Ovary (tissue), 9 donors: Measurements from ENCODE around the gene PACC1. TPM values are rescaled to one million over a fixed set of nuclear protein-coding genes. Genes with fewer than 3 reads are reported as not detected.
"Not testable (repeated sequence)": the region's sequence is repeated elsewhere in the genome, so short reads cannot be mapped to it uniquely, and the experiment has no call there.

ENCODE experiments used
- DNase-seq, 5 donors: peaks; one replicate each; pipeline ENCODE4 v3.0.0-alpha.2; 2019 to 2020
- H3K27ac ChIP-seq, 2 donors: fragments of 200-600 bp; one replicate each; pipeline versions ENCODE4 v1.5.1 to v1.8.0; 2019 to 2022
- H3K27me3 ChIP-seq: fragments of 200-600 bp; one replicate; pipeline ENCODE4 v1.8.0; 2022
- H3K36me3 ChIP-seq: fragments of 200-600 bp; sonication (generic); one replicate; pipeline ENCODE4 v1.5.1; 2019
- H3K4me1 ChIP-seq: one replicate; pipeline ENCODE4 v1.8.1; 2013; ENCODE audit warnings: mild to moderate bottlenecking, moderate library complexity; ENCODE audit not compliant: insufficient read depth
- H3K4me3 ChIP-seq: fragments of 200-600 bp; sonication (generic); one replicate; pipeline ENCODE4 v1.5.1; 2017
- H3K9me3 ChIP-seq, 2 donors: fragments of 200-600 bp in 1 of 2; sonication (generic) in 1 of 2; one replicate each; pipeline versions ENCODE4 v1.5.1 to v1.8.1; 2013 to 2019; ENCODE audit warnings: mild to moderate bottlenecking in 1 of 2, moderate library complexity in 1 of 2
- EP300 ChIP-seq: sonication (generic); formaldehyde crosslinking; IDR thresholded peaks from one replicate; pipeline ENCODE4 v1.6.1; 2017; ENCODE audit warnings: antibody characterized with exemption
- POLR2A ChIP-seq: fragments of 450-650 bp; IDR thresholded peaks from one replicate; pipeline ENCODE4 v1.6.1; 2017; ENCODE audit warnings: antibody characterized with exemption, mild to moderate bottlenecking, moderate library complexity
- WGBS, 3 donors: extraction: QIAGEN DNeasy Blood & Tissue Kit in 1 of 3; methylation state at CpG; one replicate each; pipeline versions ENCODE4 v1.1.5 to v1.1.7; 2013 to 2017; 5-methylcytosine and 5-hydroxymethylcytosine counted together
- intact Hi-C, 4 donors: fragments of 100-400 bp; cut with DNase I; formaldehyde crosslinking; loops; one replicate each; pipeline versions ENCODE4 v1.11.0 to v1.15.1; 2022 to 2023
- polyA plus RNA-seq, 2 donors: library from polyadenylated mRNA; stranded (reverse); fragments of 200-250 nt in 1 of 2; fragments of 350-450 nt in 1 of 2; fragmentation: Illumina TruSeq in 1 of 2; extraction: RNeasy Lipid Tissue Mini Kit (QIAGEN cat#74804) in 1 of 2; gene quantifications; one replicate each; pipeline ENCODE4 v1.2.3, GENCODE V29; 2013 to 2014
- total RNA-seq, 7 donors: library from RNA; depleted of rRNA in 2 of 7; stranded (reverse); fragments of >200 nt in 2 of 7; fragmentation: NEBNext Ultra II Directional in 3 of 7; extraction: Animal tissue kit (Norgen Biotek cat#: 25700) in 3 of 7; gene quantifications; one replicate each; pipeline versions ENCODE4 v1.1.0 to v1.2.4, GENCODE V29; 2016 to 2023
- TF ChIP-seq, protein P1 (sequence below), 3 donors: fragments of 450-650 bp in 2 of 3; fragments of 200-600 bp in 1 of 3; IDR thresholded peaks; one replicate each; pipeline versions ENCODE4 v1.5.1 to v1.8.0; 2016 to 2022; ENCODE audit warnings: antibody characterized with exemption in 3 of 3, mild to moderate bottlenecking in 1 of 3
- donor health status: DM: no; HTN: no; CAD: no; lungs with moderate emphysema.
- donor health status: DM: no; HTN: no; CAD: no.
- donor health status: Bipolar disorder and iron deficiency.
- donor health status: DM: yes; HTN: yes; CAD: no.
- donor health status: DM: no; HTN: no; CAD: no.
- donor health status: DM: yes; HTN: yes; CAD: no.

PACC1 gene
- total and polyA plus RNA-seq, 9 donors = 1.9 to 9.5 (median 2.9) TPM

DNA sequence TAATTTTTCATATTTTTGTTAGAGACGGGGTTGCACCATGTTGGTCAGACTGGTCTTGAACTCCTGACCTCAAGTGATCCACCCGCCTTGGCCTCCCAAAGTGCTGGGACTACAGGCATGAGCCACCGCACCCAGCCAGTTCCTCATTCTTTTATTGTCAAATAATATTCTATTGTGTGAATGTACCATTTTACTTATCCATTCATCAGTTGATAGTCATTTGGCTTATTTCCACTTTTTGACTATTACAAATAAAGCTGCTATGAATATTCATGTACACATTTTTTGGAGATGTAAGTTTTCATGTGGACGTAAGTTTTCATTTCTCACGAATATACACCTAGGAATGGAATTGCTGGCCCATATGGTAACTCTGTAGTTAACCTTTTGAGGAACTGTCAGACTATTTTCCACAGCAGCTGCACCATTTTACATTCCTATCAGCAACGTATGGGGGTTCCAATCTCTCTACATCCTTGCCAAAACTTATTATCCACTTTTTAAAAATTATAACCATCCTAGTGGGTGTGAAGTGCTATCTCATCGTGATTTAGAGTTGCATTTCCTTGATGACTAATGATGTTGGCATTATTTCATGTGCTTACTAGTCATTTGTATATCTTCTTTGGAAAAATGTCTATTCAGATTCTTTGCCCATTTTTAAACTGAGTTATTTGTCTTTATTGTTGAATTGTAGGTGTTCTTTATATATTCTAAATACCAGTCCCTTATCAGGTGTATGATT, 12.7 kb downstream of the PACC1 start:
- H3K27ac ChIP-seq = no peak overlapping the region
- no peaks in the 10 kb centered on the region for H3K27me3 ChIP-seq
- no peaks in the 10 kb centered on the region for H3K9me3 ChIP-seq
- 72 to 76% (median 74%) methylated on average over 7 of the region's 7 CpGs for WGBS, 3 donors
- TF ChIP-seq POLR2A = no peak
- TF ChIP-seq EP300 = no peak
- TF ChIP-seq, protein P1, sequence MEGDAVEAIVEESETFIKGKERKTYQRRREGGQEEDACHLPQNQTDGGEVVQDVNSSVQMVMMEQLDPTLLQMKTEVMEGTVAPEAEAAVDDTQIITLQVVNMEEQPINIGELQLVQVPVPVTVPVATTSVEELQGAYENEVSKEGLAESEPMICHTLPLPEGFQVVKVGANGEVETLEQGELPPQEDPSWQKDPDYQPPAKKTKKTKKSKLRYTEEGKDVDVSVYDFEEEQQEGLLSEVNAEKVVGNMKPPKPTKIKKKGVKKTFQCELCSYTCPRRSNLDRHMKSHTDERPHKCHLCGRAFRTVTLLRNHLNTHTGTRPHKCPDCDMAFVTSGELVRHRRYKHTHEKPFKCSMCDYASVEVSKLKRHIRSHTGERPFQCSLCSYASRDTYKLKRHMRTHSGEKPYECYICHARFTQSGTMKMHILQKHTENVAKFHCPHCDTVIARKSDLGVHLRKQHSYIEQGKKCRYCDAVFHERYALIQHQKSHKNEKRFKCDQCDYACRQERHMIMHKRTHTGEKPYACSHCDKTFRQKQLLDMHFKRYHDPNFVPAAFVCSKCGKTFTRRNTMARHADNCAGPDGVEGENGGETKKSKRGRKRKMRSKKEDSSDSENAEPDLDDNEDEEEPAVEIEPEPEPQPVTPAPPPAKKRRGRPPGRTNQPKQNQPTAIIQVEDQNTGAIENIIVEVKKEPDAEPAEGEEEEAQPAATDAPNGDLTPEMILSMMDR (IDR thresholded peaks at IDR 0.05) = no peak
- H3K36me3 ChIP-seq = no peaks in the 10 kb centered on the region
- no peak for DNase-seq
- no peaks in the 10 kb centered on the region for H3K4me1 ChIP-seq
- H3K4me3 ChIP-seq = no peak overlapping the region
- intact Hi-C loops = no loop called here

DNA sequence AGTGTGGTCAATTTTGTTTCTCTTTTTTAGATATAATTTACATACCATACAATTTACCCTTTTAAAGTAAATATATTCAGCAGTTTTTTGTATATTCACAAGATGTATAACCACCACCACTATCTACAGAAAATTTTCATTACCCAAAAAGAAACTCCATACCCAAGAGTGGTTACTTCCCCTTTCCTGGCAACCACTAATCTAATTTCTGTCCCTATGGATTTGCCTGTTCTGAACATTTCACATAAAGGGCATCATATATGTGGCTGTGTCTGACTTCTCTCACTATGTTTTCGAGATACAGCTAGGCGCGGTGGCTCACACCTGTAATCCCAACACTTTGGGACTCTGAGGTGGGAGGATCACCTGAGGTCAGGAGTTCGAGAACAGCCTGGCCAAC, 13.6 kb downstream of the PACC1 start:
- Histone ChIP-seq H3K4me3 (no peak overlapping the region), H3K27me3 (no peaks in the 10 kb centered on the region), H3K4me1 (no peaks in the 10 kb centered on the region), H3K27ac (no peak overlapping the region), H3K9me3 (no peaks in the 10 kb centered on the region), H3K36me3 (no peaks in the 10 kb centered on the region)
- intact Hi-C loops = no loop called here
- WGBS, 3 donors = 97 to 99% (median 99%) methylated on average over 4 of the region's 4 CpGs
- no peak for DNase-seq
- no peak for TF ChIP-seq EP300
- TF ChIP-seq, protein P1 (IDR thresholded peaks at IDR 0.05) = no peak
- TF ChIP-seq POLR2A = no peak

GRCh38 chr1:212397171-212397570, 17.5 kb downstream of the PACC1 start:
- WGBS, 3 donors = 91 to 98% (median 98%) methylated on average over 1 of the region's 1 CpG
- Histone ChIP-seq H3K4me3 (no peak overlapping the region), H3K4me1 (no peaks in the 10 kb centered on the region), H3K36me3 (no peaks in the 10 kb centered on the region), H3K27me3 (no peaks in the 10 kb centered on the region), H3K27ac (no peak overlapping the region), H3K9me3 (no peaks in the 10 kb centered on the region)
- TF ChIP-seq POLR2A (no peak), EP300 (no peak)
- TF ChIP-seq, protein P1 (IDR thresholded peaks at IDR 0.05) = no peak
- DNase-seq = no peak
- intact Hi-C loops = no loop called here

GRCh38 chr1:212396638-212397037, 18.0 kb downstream of the PACC1 start:
- WGBS, 3 donors = 98 to 99% (median 99%) methylated on average over 3 of the region's 3 CpGs
- no peaks in the 10 kb centered on the region for H3K36me3 ChIP-seq
- no peak overlapping the region for H3K27ac ChIP-seq
- H3K4me3 ChIP-seq = no peak overlapping the region
- no peaks in the 10 kb centered on the region for H3K4me1 ChIP-seq
- intact Hi-C loops = no loop called here
- H3K27me3 ChIP-seq = no peaks in the 10 kb centered on the region
- no peak for DNase-seq
- TF ChIP-seq EP300 = no peak
- TF ChIP-seq, protein P1 (IDR thresholded peaks at IDR 0.05) = no peak
- H3K9me3 ChIP-seq = no peaks in the 10 kb centered on the region

- DNase-seq, H3K9me3 ChIP-seq, H3K36me3 ChIP-seq, intact Hi-C loops, H3K4me1 ChIP-seq, H3K27ac ChIP-seq, H3K4me3 ChIP-seq, H3K27me3 ChIP-seq: not testable (repeated sequence)
- 95 to 96% (median 96%) methylated on average over 5 to 6 of the region's 6 CpGs for WGBS, 3 donors
Measured at GRCh38 chr1:212395678-212396437, 18.8 kb downstream of the PACC1 start.
